OCI-M2 (cell line): ENCODE results near the gene CFAP57.
A peak's percentile ranks its signal among the peaks of the same experiment; 100 is the strongest.

Experiments used
- DNase-seq: peaks from one replicate; lab custom pipeline; 2025; ENCODE audit not compliant: unreplicated experiment; lab: John Stamatoyannopoulos, UW

Gene CFAP57

GRCh38 chr1:43225168-43225567 lies 53.0 kb downstream of the CFAP57 start:
- DNase-seq, result no peak

GRCh38 chr1:43227143-43227764 lies 55.1 kb downstream of the CFAP57 start:
- DNase-seq, result peak; percentile 48

DNA sequence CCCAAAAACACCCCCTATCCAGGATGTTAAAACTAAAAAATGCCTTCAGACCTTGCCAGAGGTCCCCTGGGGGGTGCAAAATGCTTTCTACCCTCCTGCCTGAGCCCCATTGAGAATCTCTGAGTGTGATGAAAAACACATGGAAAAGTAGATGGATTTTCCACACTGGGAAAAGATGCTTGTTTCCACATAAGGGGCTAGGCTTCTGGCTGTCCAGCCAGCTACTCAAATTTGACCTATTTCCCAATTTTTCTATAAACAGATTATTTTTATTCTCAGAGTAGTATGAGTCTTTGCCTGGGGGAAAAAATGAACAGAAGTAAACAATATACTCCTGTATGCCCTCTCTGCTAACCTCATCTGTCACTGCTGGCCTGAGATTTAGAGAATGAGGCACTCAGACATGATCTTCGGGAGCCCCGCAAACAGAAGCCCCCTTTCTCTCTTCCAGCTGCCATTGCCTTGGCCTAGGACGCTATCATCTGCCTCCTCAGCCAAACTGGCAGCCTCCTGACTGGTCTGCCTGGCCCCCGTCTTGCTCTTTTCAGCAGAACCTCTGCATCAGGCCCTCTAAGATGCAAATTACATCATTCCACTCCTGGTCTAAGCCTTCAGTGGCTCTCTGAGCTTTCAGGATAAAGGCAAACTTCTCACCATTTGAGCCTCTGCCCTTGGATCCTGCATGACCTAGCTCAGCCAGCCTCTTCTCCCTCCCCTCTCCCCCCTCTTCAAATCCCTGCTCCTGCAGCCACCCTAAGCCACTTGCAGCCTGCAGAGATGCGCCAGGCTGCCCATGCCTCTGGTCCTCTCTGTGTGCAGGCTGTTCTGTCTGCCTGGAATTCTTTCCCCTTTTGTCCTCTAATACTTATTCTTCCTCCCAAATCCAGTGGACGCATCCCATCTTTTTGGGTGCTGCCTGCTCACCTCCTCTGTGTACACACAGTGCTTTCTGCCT lies 58.0 kb downstream of the CFAP57 start:
- no peak for DNase-seq

DNA sequence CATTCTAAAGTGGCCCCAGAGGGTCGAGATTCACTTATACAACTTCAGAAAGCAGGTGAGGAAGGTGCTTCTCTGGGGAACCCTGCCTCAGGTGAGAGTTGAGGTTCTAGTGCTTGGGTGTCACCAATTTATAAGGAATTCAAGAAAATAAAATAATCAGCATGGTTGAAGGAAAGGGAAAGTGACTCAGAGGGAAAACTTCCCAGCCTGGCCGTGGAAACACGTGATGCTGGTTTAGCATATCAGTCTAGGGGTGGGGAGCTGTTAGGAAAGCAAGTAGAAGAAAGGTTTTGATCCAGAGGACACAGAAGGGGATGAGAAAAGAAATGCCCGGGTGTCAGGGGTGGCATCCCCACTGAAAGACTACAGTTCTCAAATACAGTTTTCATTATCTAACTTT lies 59.9 kb downstream of the CFAP57 start:
- DNase-seq, result no peak

- no peak for DNase-seq
Measured at GRCh38 chr1:43232482-43232881, 60.4 kb downstream of the CFAP57 start.

GRCh38 chr1:43233631-43234030 lies 61.5 kb downstream of the CFAP57 start:
- no peak for DNase-seq

GRCh38 chr1:43234267-43234666 lies 62.1 kb downstream of the CFAP57 start:
- DNase-seq, result no peak

DNA sequence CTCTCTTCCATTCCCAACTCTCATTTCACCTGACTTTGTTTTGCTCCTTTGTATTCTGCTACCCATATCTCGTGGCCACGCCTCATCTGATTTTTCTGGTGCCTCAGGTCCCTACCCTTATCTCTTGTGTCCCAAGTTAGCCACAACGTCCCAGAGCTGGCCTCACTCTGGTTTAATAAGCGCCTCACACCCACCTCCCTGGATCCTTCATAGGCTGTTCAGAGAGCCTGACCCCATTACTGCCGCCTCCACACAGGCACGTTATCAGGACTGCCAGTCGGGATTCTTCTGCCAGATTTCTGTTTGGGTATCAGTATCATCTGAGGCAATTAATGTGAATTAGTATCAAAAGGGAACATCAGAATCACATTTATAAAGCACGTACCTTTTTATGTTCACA lies 62.9 kb downstream of the CFAP57 start:
- DNase-seq, result no peak

GRCh38 chr1:43235451-43236121 lies 63.5 kb downstream of the CFAP57 start:
- no peak for DNase-seq

- no peak for DNase-seq
Measured at GRCh38 chr1:43237121-43237520, 65.0 kb downstream of the CFAP57 start.

GRCh38 chr1:43238085-43238484 lies 66.0 kb downstream of the CFAP57 start:
- no peak for DNase-seq

GRCh38 chr1:43238991-43239469 lies 66.9 kb downstream of the CFAP57 start:
- DNase-seq, result no peak

- no peak for DNase-seq
Measured at GRCh38 chr1:43239484-43239883, 67.4 kb downstream of the CFAP57 start.

DNA sequence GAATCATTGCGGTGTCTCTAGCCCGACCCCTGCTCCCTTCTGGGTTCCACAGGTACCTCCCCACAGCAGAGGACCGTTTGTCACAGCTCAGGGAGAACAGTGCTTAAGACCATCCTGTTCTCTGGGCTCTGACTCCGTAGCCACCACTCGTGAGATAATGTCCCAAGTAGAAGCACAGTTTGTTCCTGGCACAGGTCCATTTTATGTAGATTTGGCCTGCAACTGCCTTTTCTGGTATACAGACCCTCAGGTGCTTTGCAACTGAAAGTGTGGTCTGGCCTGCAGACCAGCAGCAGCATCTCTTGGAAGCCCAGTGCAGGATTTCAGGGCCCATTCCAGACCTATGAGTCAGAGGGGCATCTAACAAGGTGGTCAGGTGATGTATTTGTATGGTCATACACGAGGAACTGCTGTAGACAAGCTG lies 69.3 kb downstream of the CFAP57 start:
- DNase-seq, result no peak

- no peak for DNase-seq
Measured at GRCh38 chr1:43243299-43243698, 71.2 kb downstream of the CFAP57 start.

GRCh38 chr1:43246466-43247213 lies 74.5 kb downstream of the CFAP57 start:
- no peak for DNase-seq

GRCh38 chr1:43247256-43247921 lies 75.3 kb downstream of the CFAP57 start:
- no peak for DNase-seq

- DNase-seq, result no peak
Measured at GRCh38 chr1:43250351-43250761, 78.2 kb downstream of the CFAP57 start.

DNA sequence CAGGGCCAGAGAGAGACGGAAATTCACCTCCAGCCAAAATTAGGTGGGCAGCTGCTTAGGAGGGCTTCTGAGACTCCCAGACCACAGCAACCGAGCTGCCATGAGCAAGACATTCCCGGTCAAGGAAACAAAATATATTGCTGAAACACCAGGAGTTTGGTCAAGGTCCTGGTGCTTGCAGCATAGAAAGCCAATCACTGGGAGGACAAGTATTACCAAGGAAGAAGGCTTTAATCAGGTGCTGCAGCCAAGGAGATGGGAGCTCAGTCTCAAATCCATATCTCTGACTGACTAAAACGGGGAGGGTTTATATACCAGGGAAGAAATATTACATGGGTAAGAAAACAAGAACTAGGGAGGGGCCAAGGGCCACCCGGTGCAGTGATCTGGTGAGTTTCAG lies 78.9 kb downstream of the CFAP57 start:
- no peak for DNase-seq

DNA sequence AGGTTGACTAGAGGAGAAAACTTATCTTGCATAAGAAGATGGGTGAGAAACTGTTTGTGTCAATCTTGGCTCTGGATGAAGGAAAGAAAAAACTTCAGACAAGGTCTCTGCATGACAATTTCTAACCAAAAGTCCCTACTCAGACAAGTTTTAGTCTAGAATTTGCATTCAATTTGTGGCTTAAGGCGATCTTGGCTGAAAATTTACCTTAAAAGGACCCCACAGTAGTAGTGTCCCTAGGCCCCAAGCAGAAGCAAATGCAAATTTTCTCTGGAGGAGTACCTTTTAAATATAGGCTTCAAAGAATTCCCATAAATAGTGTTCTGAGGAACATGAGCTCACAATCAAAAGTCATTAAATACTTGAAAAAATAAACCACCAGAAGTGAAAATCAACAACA lies 80.1 kb downstream of the CFAP57 start:
- no peak for DNase-seq
